ENCODE measurements around the gene SEC14L1.

SEC14L1 gene

GRCh38 chr17:77189148-77189547, 48.4 kb downstream of the SEC14L1 start:
- TF ChIP-seq, protein P1, sequence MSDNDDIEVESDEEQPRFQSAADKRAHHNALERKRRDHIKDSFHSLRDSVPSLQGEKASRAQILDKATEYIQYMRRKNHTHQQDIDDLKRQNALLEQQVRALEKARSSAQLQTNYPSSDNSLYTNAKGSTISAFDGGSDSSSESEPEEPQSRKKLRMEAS (IDR thresholded peaks at IDR 0.05), result no peak
- TF ChIP-seq EP300 (IDR thresholded peaks at IDR 0.05; ENCODE audit: borderline replicate concordance) (no peak), FOXM1 (IDR thresholded peaks at IDR 0.05; ENCODE audit: borderline replicate concordance, low read depth) (no peak), EGR1 (IDR thresholded peaks at IDR 0.05) (no peak), ZBTB7A (IDR thresholded peaks at IDR 0.05; ENCODE audit: low read depth) (no peak), CEBPB (IDR thresholded peaks at IDR 0.05) (no peak), YY1 (IDR thresholded peaks at IDR 0.05; ENCODE audit: low read depth) (no peak)

- TF ChIP-seq EGR1 (IDR thresholded peaks at IDR 0.05) (no peak), CEBPB (IDR thresholded peaks at IDR 0.05) (no peak), TAF1 (IDR thresholded peaks at IDR 0.05; ENCODE audit: low read depth) (no peak), YY1 (IDR thresholded peaks at IDR 0.05; ENCODE audit: low read depth) (no peak), NFIC (IDR thresholded peaks at IDR 0.05) (no peak), FOXM1 (IDR thresholded peaks at IDR 0.05; ENCODE audit: borderline replicate concordance, low read depth) (no peak), RAD21 (IDR thresholded peaks at IDR 0.05; ENCODE audit: low read depth) (no peak), TCF12 (IDR thresholded peaks at IDR 0.05; ENCODE audit: low read depth) (no peak), TEAD4 (IDR thresholded peaks at IDR 0.05) (no peak), ZBTB7A (IDR thresholded peaks at IDR 0.05; ENCODE audit: low read depth) (no peak), USF1 (IDR thresholded peaks at IDR 0.05) (no peak), EP300 (IDR thresholded peaks at IDR 0.05; ENCODE audit: borderline replicate concordance) (no peak)
- TF ChIP-seq, protein P2, sequence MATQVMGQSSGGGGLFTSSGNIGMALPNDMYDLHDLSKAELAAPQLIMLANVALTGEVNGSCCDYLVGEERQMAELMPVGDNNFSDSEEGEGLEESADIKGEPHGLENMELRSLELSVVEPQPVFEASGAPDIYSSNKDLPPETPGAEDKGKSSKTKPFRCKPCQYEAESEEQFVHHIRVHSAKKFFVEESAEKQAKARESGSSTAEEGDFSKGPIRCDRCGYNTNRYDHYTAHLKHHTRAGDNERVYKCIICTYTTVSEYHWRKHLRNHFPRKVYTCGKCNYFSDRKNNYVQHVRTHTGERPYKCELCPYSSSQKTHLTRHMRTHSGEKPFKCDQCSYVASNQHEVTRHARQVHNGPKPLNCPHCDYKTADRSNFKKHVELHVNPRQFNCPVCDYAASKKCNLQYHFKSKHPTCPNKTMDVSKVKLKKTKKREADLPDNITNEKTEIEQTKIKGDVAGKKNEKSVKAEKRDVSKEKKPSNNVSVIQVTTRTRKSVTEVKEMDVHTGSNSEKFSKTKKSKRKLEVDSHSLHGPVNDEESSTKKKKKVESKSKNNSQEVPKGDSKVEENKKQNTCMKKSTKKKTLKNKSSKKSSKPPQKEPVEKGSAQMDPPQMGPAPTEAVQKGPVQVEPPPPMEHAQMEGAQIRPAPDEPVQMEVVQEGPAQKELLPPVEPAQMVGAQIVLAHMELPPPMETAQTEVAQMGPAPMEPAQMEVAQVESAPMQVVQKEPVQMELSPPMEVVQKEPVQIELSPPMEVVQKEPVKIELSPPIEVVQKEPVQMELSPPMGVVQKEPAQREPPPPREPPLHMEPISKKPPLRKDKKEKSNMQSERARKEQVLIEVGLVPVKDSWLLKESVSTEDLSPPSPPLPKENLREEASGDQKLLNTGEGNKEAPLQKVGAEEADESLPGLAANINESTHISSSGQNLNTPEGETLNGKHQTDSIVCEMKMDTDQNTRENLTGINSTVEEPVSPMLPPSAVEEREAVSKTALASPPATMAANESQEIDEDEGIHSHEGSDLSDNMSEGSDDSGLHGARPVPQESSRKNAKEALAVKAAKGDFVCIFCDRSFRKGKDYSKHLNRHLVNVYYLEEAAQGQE (IDR thresholded peaks at IDR 0.05; ENCODE audit: low read depth), result no peak
- TF ChIP-seq, protein P1 (IDR thresholded peaks at IDR 0.05), result no peak
Observed at GRCh38 chr17:77190576-77190975, 49.8 kb downstream of the SEC14L1 start.

DNA sequence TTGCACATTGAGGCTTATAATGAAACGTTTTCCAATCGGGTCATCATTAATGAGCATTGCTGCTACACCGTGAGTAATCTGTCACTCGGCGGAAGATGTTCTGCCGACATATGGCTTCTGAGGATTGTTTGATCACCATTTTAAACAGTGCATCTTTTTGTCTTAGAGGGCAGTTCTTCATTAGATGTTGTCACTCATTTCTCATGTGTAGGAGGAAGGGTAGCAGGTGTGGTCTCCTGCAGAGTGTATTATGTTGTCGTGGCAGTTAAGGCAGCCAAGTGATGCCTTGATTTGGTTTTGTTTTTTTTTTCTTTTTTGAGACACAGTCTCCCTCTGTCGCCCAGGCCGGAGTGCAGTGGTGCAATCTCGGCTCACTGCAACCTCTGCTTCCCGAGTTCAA, 50.5 kb downstream of the SEC14L1 start:
- TF ChIP-seq, protein P2 (IDR thresholded peaks at IDR 0.05; ENCODE audit: low read depth), result no peak
- TF ChIP-seq USF1 (IDR thresholded peaks at IDR 0.05) (no peak), ZBTB7A (IDR thresholded peaks at IDR 0.05; ENCODE audit: low read depth) (no peak), CREB1 (IDR thresholded peaks at IDR 0.05; ENCODE audit: low read depth) (no peak), TCF12 (IDR thresholded peaks at IDR 0.05; ENCODE audit: low read depth) (no peak), EP300 (IDR thresholded peaks at IDR 0.05; ENCODE audit: borderline replicate concordance) (no peak), RAD21 (IDR thresholded peaks at IDR 0.05; ENCODE audit: low read depth) (no peak), YY1 (IDR thresholded peaks at IDR 0.05; ENCODE audit: low read depth) (no peak), FOXM1 (IDR thresholded peaks at IDR 0.05; ENCODE audit: borderline replicate concordance, low read depth) (no peak), EGR1 (IDR thresholded peaks at IDR 0.05) (no peak), CEBPB (IDR thresholded peaks at IDR 0.05) (no peak)

- TF ChIP-seq, protein P1 (IDR thresholded peaks at IDR 0.05), result no peak
- TF ChIP-seq RAD21 (IDR thresholded peaks at IDR 0.05; ENCODE audit: low read depth) (no peak), CEBPB (IDR thresholded peaks at IDR 0.05) (no peak), USF1 (IDR thresholded peaks at IDR 0.05) (no peak), EP300 (IDR thresholded peaks at IDR 0.05; ENCODE audit: borderline replicate concordance) (no peak), TAF1 (IDR thresholded peaks at IDR 0.05; ENCODE audit: low read depth) (no peak), FOXM1 (IDR thresholded peaks at IDR 0.05; ENCODE audit: borderline replicate concordance, low read depth) (no peak), EGR1 (IDR thresholded peaks at IDR 0.05) (no peak), YY1 (IDR thresholded peaks at IDR 0.05; ENCODE audit: low read depth) (no peak), NFIC (IDR thresholded peaks at IDR 0.05) (no peak)
- TF ChIP-seq, protein P2 (IDR thresholded peaks at IDR 0.05; ENCODE audit: low read depth), result no peak
Observed at GRCh38 chr17:77193653-77194052, 52.9 kb downstream of the SEC14L1 start.

Data from Ishikawa (cell line).